MM.1S (cell line): ENCODE results near the gene KIDINS220.

ENCODE experiments used
- EZH2 ChIP-seq: fragments of 300-600 bp; sonication (generic); optimal IDR thresholded peaks from 2 replicates; pipeline ENCODE3; 2017; ENCODE audit warnings: low read depth, mild to moderate bottlenecking, antibody characterized with exemption, low read length, mixed read lengths
- EZH2phosphoT487 ChIP-seq: fragments of 300-600 bp; sonication (generic); IDR thresholded peaks from 2 replicates; pipeline ENCODE4 v1.6.1; 2018; ENCODE audit warnings: antibody characterized with exemption, low read length
- TF ChIP-seq, protein P1 (sequence below): fragments of 300-600 bp; sonication (generic); IDR thresholded peaks from 2 replicates; pipeline ENCODE4 v1.5.1; 2016; ENCODE audit warnings: antibody characterized with exemption, low read length, mixed read lengths

- TF ChIP-seq, protein P1, sequence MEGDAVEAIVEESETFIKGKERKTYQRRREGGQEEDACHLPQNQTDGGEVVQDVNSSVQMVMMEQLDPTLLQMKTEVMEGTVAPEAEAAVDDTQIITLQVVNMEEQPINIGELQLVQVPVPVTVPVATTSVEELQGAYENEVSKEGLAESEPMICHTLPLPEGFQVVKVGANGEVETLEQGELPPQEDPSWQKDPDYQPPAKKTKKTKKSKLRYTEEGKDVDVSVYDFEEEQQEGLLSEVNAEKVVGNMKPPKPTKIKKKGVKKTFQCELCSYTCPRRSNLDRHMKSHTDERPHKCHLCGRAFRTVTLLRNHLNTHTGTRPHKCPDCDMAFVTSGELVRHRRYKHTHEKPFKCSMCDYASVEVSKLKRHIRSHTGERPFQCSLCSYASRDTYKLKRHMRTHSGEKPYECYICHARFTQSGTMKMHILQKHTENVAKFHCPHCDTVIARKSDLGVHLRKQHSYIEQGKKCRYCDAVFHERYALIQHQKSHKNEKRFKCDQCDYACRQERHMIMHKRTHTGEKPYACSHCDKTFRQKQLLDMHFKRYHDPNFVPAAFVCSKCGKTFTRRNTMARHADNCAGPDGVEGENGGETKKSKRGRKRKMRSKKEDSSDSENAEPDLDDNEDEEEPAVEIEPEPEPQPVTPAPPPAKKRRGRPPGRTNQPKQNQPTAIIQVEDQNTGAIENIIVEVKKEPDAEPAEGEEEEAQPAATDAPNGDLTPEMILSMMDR = no peak
- TF ChIP-seq EZH2 = no peak
- TF ChIP-seq EZH2phosphoT487 = no peak
Observed at GRCh38 chr2:8790739-8791162, 46.7 kb downstream of the KIDINS220 start.
